Suprapubic skin (tissue), 4 donors: ENCODE measurements around the gene EIF2AK2. TPM values are rescaled to one million over a fixed set of nuclear protein-coding genes. Genes with fewer than 3 reads are reported as not detected.
"Not testable (repeated sequence)": the region's sequence is repeated elsewhere in the genome, so short reads cannot be mapped to it uniquely, and the experiment has no call there.

Experiments used
- DNase-seq, 2 donors: peaks; one replicate each; pipeline ENCODE4 v3.0.0-alpha.2; 2019; ENCODE audit warnings: low spot score in 2 of 2
- H3K27ac ChIP-seq: fragments of 200-600 bp; sonication (generic); one replicate; pipeline ENCODE4 v1.5.1; 2019
- H3K27me3 ChIP-seq: fragments of 200-600 bp; sonication (generic); one replicate; pipeline ENCODE4 v1.5.1; 2019
- H3K36me3 ChIP-seq: fragments of 200-600 bp; sonication (generic); one replicate; pipeline ENCODE4 v1.5.1; 2019
- H3K4me1 ChIP-seq: fragments of 200-600 bp; sonication (generic); one replicate; pipeline ENCODE4 v1.5.1; 2019
- H3K4me3 ChIP-seq: fragments of 200-600 bp; sonication (generic); one replicate; pipeline ENCODE4 v1.5.1; 2019; ENCODE audit warnings: mild to moderate bottlenecking
- H3K9me3 ChIP-seq: fragments of 200-600 bp; sonication (generic); one replicate; pipeline ENCODE4 v1.5.1; 2019
- EP300 ChIP-seq: sonication (generic); formaldehyde crosslinking; IDR thresholded peaks from one replicate; pipeline ENCODE4 v1.6.1; 2017; ENCODE audit warnings: antibody characterized with exemption
- POLR2A ChIP-seq, 2 donors: fragments of 450-650 bp; IDR thresholded peaks; one replicate each; pipeline ENCODE4 v1.6.1; 2017; ENCODE audit warnings: antibody characterized with exemption in 2 of 2, mild to moderate bottlenecking in 2 of 2, moderate library complexity in 2 of 2
- POLR2AphosphoS5 ChIP-seq, 3 donors: sonication (generic); formaldehyde crosslinking; IDR thresholded peaks; one replicate each; pipeline ENCODE4 v1.6.1; 2017; ENCODE audit warnings: antibody characterized with exemption in 3 of 3
- WGBS: methylation state at CpG from one replicate; pipeline ENCODE4 v1.1.5; 2018; 5-methylcytosine and 5-hydroxymethylcytosine counted together
- total RNA-seq, 4 donors: library from RNA; depleted of rRNA; stranded (reverse); fragments of >200 nt; gene quantifications; one replicate each; pipeline ENCODE4 v1.1.0, GENCODE V29; 2016
- TF ChIP-seq, protein P1 (sequence below), 2 donors: fragments of 200-600 bp in 1 of 2; fragments of 450-650 bp in 1 of 2; sonication (generic) in 1 of 2; IDR thresholded peaks; one replicate each; pipeline ENCODE4 v1.5.1; 2016 to 2019; ENCODE audit warnings: antibody characterized with exemption in 2 of 2, mild to moderate bottlenecking in 1 of 2, moderate library complexity in 1 of 2

Gene EIF2AK2
- total RNA-seq, 4 donors from 2014 or later: 6.5 to 10.8 (median 9.1) TPM

DNA sequence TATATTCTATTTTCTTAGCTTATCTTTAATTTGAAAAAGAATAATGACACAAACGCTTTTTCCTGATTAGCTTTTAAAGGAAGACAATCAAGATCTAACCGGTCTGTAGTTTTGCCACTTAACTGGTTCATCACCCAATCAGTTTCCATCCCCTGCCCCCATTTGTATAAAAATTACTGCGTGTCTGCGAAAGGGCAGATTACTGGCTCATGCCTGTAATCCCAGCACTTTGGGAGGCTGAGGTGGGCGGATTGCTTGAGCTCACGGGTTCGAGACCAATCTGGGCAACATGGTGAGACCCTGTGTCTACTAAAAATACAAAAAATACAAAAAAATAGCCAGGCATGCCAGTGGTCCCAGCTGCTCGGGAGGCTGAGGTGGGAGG lies 41.9 kb upstream of the EIF2AK2 start:
- TF ChIP-seq, protein P1, sequence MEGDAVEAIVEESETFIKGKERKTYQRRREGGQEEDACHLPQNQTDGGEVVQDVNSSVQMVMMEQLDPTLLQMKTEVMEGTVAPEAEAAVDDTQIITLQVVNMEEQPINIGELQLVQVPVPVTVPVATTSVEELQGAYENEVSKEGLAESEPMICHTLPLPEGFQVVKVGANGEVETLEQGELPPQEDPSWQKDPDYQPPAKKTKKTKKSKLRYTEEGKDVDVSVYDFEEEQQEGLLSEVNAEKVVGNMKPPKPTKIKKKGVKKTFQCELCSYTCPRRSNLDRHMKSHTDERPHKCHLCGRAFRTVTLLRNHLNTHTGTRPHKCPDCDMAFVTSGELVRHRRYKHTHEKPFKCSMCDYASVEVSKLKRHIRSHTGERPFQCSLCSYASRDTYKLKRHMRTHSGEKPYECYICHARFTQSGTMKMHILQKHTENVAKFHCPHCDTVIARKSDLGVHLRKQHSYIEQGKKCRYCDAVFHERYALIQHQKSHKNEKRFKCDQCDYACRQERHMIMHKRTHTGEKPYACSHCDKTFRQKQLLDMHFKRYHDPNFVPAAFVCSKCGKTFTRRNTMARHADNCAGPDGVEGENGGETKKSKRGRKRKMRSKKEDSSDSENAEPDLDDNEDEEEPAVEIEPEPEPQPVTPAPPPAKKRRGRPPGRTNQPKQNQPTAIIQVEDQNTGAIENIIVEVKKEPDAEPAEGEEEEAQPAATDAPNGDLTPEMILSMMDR (IDR thresholded peaks at IDR 0.05): no peak
- TF ChIP-seq POLR2A (IDR thresholded peaks at IDR 0.05): no peak
- TF ChIP-seq EP300: no peak
- TF ChIP-seq POLR2AphosphoS5 (IDR thresholded peaks at IDR 0.05): no peak
- H3K27me3 ChIP-seq: no peaks in the 10 kb centered on the region
- H3K4me3 ChIP-seq: no peak overlapping the region
- no peak overlapping the region for H3K27ac ChIP-seq
- peaks cover 33% of the 10 kb centered on the region for H3K36me3 ChIP-seq
- WGBS: 92% methylated on average over 8 of the region's 8 CpGs
- H3K9me3 ChIP-seq: peaks cover under 1% of the 10 kb centered on the region
- peaks cover 29% of the 10 kb centered on the region for H3K4me1 ChIP-seq
- DNase-seq: no peak

DNA sequence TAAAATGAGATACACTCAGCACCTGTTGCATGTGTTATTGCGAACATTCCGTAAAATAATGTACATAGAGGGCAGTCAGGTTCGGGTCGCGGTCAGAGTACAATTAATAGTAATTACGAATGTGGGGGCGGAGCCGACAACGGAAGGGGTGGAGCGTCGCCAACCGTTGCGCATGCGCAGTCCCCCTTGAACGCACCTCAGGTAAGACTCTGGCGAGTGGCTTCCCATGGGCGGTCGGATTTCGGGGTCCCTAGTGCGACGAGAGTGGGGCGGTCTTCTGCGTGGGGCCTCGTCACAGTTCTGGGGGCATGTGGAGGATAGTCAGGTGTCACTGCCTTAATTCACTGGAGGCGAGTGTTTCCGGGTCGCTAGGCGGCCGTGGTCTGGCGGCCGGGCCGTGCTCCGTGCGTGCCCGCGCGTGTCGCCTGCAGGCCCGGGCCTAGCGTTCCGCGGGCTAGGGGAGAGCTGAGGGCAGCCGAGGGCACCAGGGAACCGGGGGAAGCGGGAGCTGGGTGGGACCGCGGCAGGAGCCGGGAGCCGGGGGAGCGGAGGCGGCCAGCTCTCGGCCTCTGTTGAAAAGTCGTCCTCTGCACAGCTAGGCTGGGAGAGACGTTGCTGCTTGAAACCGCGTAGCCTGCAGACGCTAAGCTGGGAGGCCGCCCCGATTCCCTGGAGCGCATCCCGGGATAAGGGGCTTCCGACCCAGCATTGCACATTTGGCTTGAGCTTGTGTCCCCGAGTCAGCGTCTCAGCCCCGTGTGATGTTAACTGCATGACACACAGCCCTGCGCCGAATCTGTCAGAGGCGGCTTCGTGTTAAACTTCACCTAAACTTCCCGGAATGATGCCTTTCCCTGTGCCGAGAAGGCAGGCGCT lies 39.8 kb upstream of the EIF2AK2 start, which contains the start of gene CEBPZOS:
Gene CEBPZOS (plus strand): TSS at position 177 of the 876 bp plus-strand sequence. CDS start 3,209 bp downstream, outside the sequence.
- DNase-seq: peak; percentile 89 to 93
- TF ChIP-seq EP300 (peak; percentile 48), POLR2A (IDR thresholded peaks at IDR 0.05) (peak; percentile 17 to 61), POLR2AphosphoS5 (IDR thresholded peaks at IDR 0.05) (peak in 2 of 3 donors; percentile 15 to 68)
- TF ChIP-seq, protein P1 (IDR thresholded peaks at IDR 0.05): peak in 1 of 2 donors; percentile 5
- under 1% methylated on average over 64 of the region's 72 CpGs for WGBS
- Histone ChIP-seq H3K36me3 (peaks cover 13% of the 10 kb centered on the region), H3K4me1 (peaks cover 32% of the 10 kb centered on the region), H3K9me3 (no peaks in the 10 kb centered on the region), H3K27ac (peak within 1 kb of the TSS; percentile 92), H3K4me3 (peak within 1 kb of the TSS; percentile 94), H3K27me3 (no peaks in the 10 kb centered on the region)

DNA sequence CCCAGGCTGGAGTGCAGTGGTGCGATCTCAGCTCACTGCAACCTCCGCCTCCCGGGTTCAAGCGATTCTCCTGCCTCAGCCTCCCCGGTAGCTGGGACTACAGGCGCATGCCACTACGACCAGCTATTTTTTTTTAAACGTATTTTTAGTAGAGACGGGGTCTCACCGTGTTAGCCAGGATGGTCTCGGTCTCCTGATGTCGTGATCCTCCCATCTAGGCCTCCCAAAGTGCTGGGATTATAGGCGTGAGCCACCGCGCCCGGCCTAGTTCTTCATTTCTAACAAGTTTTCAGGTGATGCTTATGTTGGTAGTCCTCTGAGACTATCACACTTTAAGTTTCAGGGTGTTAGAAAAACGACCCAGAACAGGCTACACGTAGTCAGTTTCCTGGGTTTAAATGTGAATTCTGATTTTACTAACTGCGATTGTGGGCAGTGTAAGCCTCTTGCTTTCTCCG lies 39.1 kb upstream of the EIF2AK2 start:
- WGBS: 84% methylated on average over 20 of the region's 20 CpGs
- peak overlapping the region; percentile 94 for H3K4me3 ChIP-seq

DNA sequence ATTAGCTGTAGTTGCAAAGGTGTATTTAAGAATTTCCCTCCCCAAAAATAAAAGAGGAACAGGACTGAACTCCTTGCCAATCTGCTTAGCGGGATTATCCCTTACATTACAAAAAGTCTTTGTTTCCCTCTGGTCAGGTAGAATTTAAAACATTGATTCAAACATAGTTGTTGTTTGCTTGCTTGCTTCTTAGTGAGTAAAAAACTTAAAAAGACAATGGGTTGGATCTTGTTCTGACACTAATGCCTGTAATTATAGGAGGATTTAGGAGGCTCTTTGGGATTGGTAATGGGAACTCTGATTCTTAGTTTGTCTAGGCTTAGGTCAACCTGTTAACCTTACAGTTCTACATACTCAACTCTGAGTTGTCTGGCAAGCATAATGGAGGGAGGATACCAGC lies 35.8 kb upstream of the EIF2AK2 start:
- H3K27ac ChIP-seq: no peak overlapping the region
- H3K4me3 ChIP-seq: no peak overlapping the region
- WGBS: 89% methylated on average over 1 of the region's 1 CpG
- H3K36me3 ChIP-seq: no peaks in the 10 kb centered on the region
- no peak for DNase-seq
- peaks cover 28% of the 10 kb centered on the region for H3K4me1 ChIP-seq
- TF ChIP-seq POLR2A (IDR thresholded peaks at IDR 0.05): no peak
- TF ChIP-seq POLR2AphosphoS5 (IDR thresholded peaks at IDR 0.05): no peak
- TF ChIP-seq, protein P1 (IDR thresholded peaks at IDR 0.05): no peak
- no peak for TF ChIP-seq EP300
- no peaks in the 10 kb centered on the region for H3K9me3 ChIP-seq
- no peaks in the 10 kb centered on the region for H3K27me3 ChIP-seq

More for the DNA sequence above, 39.1 kb upstream of the EIF2AK2 start:
- H3K27me3 ChIP-seq, H3K9me3 ChIP-seq, DNase-seq, H3K36me3 ChIP-seq: not testable (repeated sequence)
- Histone ChIP-seq H3K4me1 (peaks cover 33% of the 10 kb centered on the region), H3K27ac (peak overlapping the region; percentile 92)

DNA sequence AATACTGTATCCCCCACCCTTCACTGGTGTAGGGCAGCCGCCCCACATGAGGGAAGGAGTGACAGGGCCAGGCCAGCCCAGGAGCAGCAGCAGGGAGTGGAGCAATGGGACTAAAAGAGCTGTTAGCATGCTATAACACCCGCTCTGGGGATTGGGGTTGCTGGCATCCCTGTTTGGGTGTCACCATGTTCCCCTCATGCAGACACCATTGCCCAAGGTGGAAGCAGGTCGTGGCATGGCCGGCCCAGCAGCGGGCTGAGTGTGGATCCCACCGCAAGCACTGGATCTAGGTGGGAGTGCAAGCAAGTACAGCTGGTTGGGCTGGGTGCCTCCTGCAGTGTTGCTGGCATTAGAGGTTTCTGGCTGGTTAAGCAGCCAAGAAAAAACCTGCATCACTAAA lies 35.0 kb upstream of the EIF2AK2 start:
- no peak for DNase-seq
- Histone ChIP-seq H3K27ac (no peak overlapping the region), H3K36me3 (no peaks in the 10 kb centered on the region), H3K4me1 (peaks cover 20% of the 10 kb centered on the region), H3K27me3 (no peaks in the 10 kb centered on the region), H3K9me3 (no peaks in the 10 kb centered on the region), H3K4me3 (no peak overlapping the region)
- WGBS: 80% methylated on average over 4 of the region's 6 CpGs
- TF ChIP-seq, protein P1 (IDR thresholded peaks at IDR 0.05): no peak
- no peak for TF ChIP-seq EP300
- no peak for TF ChIP-seq POLR2A (IDR thresholded peaks at IDR 0.05)
- TF ChIP-seq POLR2AphosphoS5 (IDR thresholded peaks at IDR 0.05): no peak
